Parathyroid adenoma (tissue), 2 donors: ENCODE data around the gene NAALADL2.

Experiments
- H2AFZ ChIP-seq: fragments of 300-600 bp; sonication (generic); one replicate; pipeline ENCODE4 v1.7.0; 2017; ENCODE audit warnings: antibody characterized with exemption, mild to moderate bottlenecking
- H3K27ac ChIP-seq: fragments of 300-600 bp; sonication (generic); one replicate; pipeline ENCODE4 v1.7.0; 2017
- H3K27me3 ChIP-seq: fragments of 300-600 bp; sonication (generic); one replicate; pipeline ENCODE4 v1.7.0; 2017; ENCODE audit warnings: low read length; ENCODE audit not compliant: control insufficient read depth, insufficient read depth
- H3K36me3 ChIP-seq: fragments of 300-600 bp; sonication (generic); one replicate; pipeline ENCODE4 v1.7.0; 2017; ENCODE audit warnings: low read length; ENCODE audit not compliant: control insufficient read depth, insufficient read depth
- H3K4me1 ChIP-seq: fragments of 300-600 bp; sonication (generic); one replicate; pipeline ENCODE4 v1.7.0; 2017; ENCODE audit warnings: control low read depth
- H3K4me2 ChIP-seq: fragments of 300-600 bp; sonication (generic); one replicate; pipeline ENCODE4 v1.7.0; 2017; ENCODE audit warnings: low read length
- H3K4me3 ChIP-seq: fragments of 300-600 bp; sonication (generic); one replicate; pipeline ENCODE4 v1.7.0; 2017; ENCODE audit warnings: low read depth, low read length
- H3K79me2 ChIP-seq: fragments of 300-600 bp; sonication (generic); one replicate; pipeline ENCODE4 v1.7.0; 2017; ENCODE audit warnings: control low read depth
- H3K9ac ChIP-seq: fragments of 300-600 bp; sonication (generic); one replicate; pipeline ENCODE4 v1.7.0; 2017; ENCODE audit warnings: mild to moderate bottlenecking
- H3K9me3 ChIP-seq: fragments of 300-600 bp; sonication (generic); one replicate; pipeline ENCODE4 v1.7.0; 2017; ENCODE audit warnings: low read length; ENCODE audit not compliant: control insufficient read depth
- TF ChIP-seq, protein P1 (sequence below): fragments of 300-600 bp; sonication (generic); IDR thresholded peaks from one replicate; pipeline ENCODE4 v1.7.0; 2017; ENCODE audit warnings: antibody characterized with exemption, mild to moderate bottlenecking
- donor health status: primary hyperparathyroidism.

The NAALADL2 gene

DNA sequence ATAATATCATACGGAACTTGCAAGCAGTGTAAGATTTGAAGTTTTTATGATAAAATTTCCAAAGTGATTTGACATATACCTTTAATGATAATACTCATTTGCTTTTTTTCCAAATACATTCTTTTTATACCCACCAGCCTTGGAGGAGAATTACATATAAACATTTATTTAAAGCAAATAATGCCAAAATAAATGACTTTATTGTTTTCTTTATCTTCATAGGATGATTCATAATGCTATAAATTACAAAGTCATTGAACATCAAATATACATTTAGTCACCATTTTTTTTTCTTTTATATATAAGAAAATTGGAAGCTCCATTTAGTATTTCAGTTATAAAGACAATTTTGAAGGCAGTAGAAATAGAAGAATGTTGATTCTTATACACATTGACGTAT, 450.9 kb downstream of the NAALADL2 start:
- no peak overlapping the region for H3K27ac ChIP-seq
- H3K4me1 ChIP-seq = no peaks in the 10 kb centered on the region
- no peak overlapping the region for H3K9ac ChIP-seq
- no peak overlapping the region for H3K4me3 ChIP-seq
- H3K9me3 ChIP-seq = no peaks in the 10 kb centered on the region
- TF ChIP-seq, protein P1, sequence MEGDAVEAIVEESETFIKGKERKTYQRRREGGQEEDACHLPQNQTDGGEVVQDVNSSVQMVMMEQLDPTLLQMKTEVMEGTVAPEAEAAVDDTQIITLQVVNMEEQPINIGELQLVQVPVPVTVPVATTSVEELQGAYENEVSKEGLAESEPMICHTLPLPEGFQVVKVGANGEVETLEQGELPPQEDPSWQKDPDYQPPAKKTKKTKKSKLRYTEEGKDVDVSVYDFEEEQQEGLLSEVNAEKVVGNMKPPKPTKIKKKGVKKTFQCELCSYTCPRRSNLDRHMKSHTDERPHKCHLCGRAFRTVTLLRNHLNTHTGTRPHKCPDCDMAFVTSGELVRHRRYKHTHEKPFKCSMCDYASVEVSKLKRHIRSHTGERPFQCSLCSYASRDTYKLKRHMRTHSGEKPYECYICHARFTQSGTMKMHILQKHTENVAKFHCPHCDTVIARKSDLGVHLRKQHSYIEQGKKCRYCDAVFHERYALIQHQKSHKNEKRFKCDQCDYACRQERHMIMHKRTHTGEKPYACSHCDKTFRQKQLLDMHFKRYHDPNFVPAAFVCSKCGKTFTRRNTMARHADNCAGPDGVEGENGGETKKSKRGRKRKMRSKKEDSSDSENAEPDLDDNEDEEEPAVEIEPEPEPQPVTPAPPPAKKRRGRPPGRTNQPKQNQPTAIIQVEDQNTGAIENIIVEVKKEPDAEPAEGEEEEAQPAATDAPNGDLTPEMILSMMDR = no peak
- H3K36me3 ChIP-seq = no peaks in the 10 kb centered on the region
- no peak overlapping the region for H2AFZ ChIP-seq
- H3K27me3 ChIP-seq = no peaks in the 10 kb centered on the region
- no peak overlapping the region for H3K4me2 ChIP-seq
- no peaks in the 10 kb centered on the region for H3K79me2 ChIP-seq

DNA sequence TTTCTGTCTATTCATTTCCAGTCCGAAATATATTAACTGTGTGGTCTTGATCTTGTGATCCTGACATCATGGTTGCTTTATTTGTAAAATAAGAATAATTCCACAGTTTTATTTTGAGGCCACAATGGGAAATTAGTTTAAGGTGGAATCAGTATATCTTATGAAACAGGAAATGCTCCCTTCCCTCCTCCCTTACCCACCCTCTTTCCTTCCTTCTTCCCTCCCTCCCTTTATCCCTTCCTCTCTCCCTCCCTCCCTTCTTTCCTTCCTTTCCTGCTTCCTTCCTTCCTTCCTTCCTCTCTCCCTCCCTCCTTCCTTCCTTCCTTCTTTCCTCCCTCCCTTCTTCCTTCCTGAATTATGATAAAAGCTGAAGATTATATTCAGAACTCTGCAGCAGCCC, 452.3 kb downstream of the NAALADL2 start:
- no peaks in the 10 kb centered on the region for H3K36me3 ChIP-seq
- H3K27ac ChIP-seq = no peak overlapping the region
- H3K4me2 ChIP-seq = no peak overlapping the region
- no peaks in the 10 kb centered on the region for H3K79me2 ChIP-seq
- no peaks in the 10 kb centered on the region for H3K27me3 ChIP-seq
- no peak overlapping the region for H2AFZ ChIP-seq
- no peak overlapping the region for H3K9ac ChIP-seq
- no peaks in the 10 kb centered on the region for H3K4me1 ChIP-seq
- no peaks in the 10 kb centered on the region for H3K9me3 ChIP-seq
- TF ChIP-seq, protein P1 = no peak
- H3K4me3 ChIP-seq = no peak overlapping the region

DNA sequence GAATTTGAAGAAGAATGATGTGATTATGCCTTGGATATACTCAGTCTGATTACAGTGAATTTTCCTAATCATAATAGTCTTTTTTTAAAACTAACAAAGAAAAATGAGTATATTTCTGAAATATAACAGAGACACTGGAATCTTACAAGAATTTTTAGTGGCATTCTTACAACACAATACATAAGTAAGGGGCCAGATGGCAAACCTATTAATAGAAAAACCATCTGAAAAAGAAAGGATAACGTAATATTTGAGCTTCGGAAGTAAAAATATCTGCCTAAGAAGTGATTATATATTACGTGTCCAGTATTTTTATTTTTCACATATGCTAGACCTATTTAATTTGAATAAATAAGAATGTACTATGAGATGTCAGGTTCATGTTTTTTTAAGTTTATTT, 452.8 kb downstream of the NAALADL2 start:
- H3K36me3 ChIP-seq = no peaks in the 10 kb centered on the region
- no peaks in the 10 kb centered on the region for H3K4me1 ChIP-seq
- TF ChIP-seq, protein P1 = no peak
- no peaks in the 10 kb centered on the region for H3K9me3 ChIP-seq
- H3K27me3 ChIP-seq = no peaks in the 10 kb centered on the region
- no peak overlapping the region for H3K9ac ChIP-seq
- H3K4me2 ChIP-seq = no peak overlapping the region
- H3K79me2 ChIP-seq = no peaks in the 10 kb centered on the region
- no peak overlapping the region for H3K27ac ChIP-seq
- H2AFZ ChIP-seq = no peak overlapping the region
- no peak overlapping the region for H3K4me3 ChIP-seq

DNA sequence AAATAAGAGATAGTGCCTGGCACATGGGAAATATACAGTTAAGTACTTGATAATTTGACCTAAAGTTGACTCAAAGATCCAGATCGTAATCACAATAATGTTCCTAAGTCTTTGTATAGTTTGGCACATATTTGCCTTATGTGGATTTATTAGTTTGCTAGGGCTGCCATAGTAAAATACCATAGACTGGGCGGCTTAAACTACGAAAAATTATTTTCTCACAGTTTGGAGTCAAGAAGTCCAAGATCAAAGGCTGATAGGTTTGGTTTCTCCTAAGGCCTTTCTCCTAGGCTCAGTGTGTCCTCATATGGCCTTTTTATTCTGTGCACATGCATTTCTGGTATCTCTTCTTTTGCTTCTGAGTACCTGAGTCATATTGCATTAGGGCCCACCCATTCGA, 453.7 kb downstream of the NAALADL2 start:
- Histone ChIP-seq H3K4me3 (no peak overlapping the region), H3K9me3 (no peaks in the 10 kb centered on the region), H3K36me3 (no peaks in the 10 kb centered on the region), H3K4me2 (no peak overlapping the region), H3K79me2 (no peaks in the 10 kb centered on the region), H2AFZ (no peak overlapping the region), H3K27ac (no peak overlapping the region), H3K27me3 (no peaks in the 10 kb centered on the region), H3K4me1 (no peaks in the 10 kb centered on the region), H3K9ac (no peak overlapping the region)
- TF ChIP-seq, protein P1 = no peak

DNA sequence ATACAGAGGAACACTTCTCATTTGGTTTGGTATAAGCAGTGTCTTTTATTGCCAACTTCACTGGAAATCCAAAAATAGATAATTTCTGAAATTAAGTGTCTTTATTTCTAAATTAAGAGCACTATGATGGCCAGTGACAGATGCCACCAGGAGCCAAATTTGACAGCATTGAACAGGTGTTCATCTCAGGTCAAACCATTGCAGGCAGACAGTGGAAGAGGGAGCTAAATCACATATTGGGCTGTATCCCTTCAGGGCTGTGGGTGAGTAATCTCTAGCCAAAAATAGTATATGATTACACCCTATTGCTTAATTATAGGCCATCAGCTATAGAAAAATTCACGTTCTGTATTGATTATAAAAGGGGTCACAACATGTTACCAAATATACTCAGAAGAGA, 457.7 kb downstream of the NAALADL2 start:
- no peaks in the 10 kb centered on the region for H3K9me3 ChIP-seq
- no peaks in the 10 kb centered on the region for H3K27me3 ChIP-seq
- no peak overlapping the region for H3K4me2 ChIP-seq
- H3K9ac ChIP-seq = no peak overlapping the region
- H3K4me1 ChIP-seq = no peaks in the 10 kb centered on the region
- H3K36me3 ChIP-seq = no peaks in the 10 kb centered on the region
- H3K4me3 ChIP-seq = no peak overlapping the region
- H3K27ac ChIP-seq = no peak overlapping the region
- H3K79me2 ChIP-seq = no peaks in the 10 kb centered on the region
- TF ChIP-seq, protein P1 = no peak
- H2AFZ ChIP-seq = no peak overlapping the region
